Tibial nerve (tissue), 4 donors: Measurements from ENCODE around the gene SORBS1. TPM values are rescaled to one million over a fixed set of nuclear protein-coding genes. Genes with fewer than 3 reads are reported as not detected.

ENCODE experiments used
- DNase-seq, 2 donors: peaks; one replicate each; pipeline ENCODE4 v3.0.0-alpha.2; 2019; ENCODE audit warnings: low spot score in 2 of 2
- H3K27ac ChIP-seq, 4 donors: fragments of 200-600 bp; sonication (generic) in 3 of 4; one replicate each; pipeline ENCODE4 v1.5.1; 2017 to 2019; ENCODE audit warnings: mild to moderate bottlenecking in 1 of 4
- H3K27me3 ChIP-seq, 2 donors: fragments of 200-600 bp; sonication (generic) in 1 of 2; one replicate each; pipeline versions ENCODE4 v1.5.1 to v1.6.0; 2017 to 2019
- H3K36me3 ChIP-seq, 3 donors: fragments of 200-600 bp; sonication (generic); one replicate each; pipeline ENCODE4 v1.5.1; 2018 to 2019
- H3K4me1 ChIP-seq, 4 donors: fragments of 200-600 bp; sonication (generic) in 3 of 4; one replicate each; pipeline ENCODE4 v1.5.1; 2017 to 2019
- H3K4me3 ChIP-seq, 4 donors: fragments of 200-600 bp; sonication (generic) in 3 of 4; one replicate each; pipeline ENCODE4 v1.5.1; 2017 to 2019; ENCODE audit warnings: mild to moderate bottlenecking in 1 of 4, moderate library complexity in 1 of 4
- H3K9me3 ChIP-seq, 4 donors: fragments of 200-600 bp; sonication (generic) in 3 of 4; one replicate each; pipeline ENCODE4 v1.5.1; 2017 to 2019
- EP300 ChIP-seq, 2 donors: sonication (generic); formaldehyde crosslinking; IDR thresholded peaks; one replicate each; pipeline ENCODE4 v1.6.1; 2017; ENCODE audit warnings: antibody characterized with exemption in 2 of 2, mild to moderate bottlenecking in 1 of 2
- POLR2A ChIP-seq, 2 donors: fragments of 450-650 bp; IDR thresholded peaks; one replicate each; pipeline ENCODE4 v1.6.1; 2017; ENCODE audit warnings: antibody characterized with exemption in 2 of 2, mild to moderate bottlenecking in 2 of 2, moderate library complexity in 2 of 2
- whole genome bisulfite sequencing, 2 donors: methylation state at CpG; one replicate each; pipeline ENCODE4 v1.1.5; 2018; 5-methylcytosine and 5-hydroxymethylcytosine counted together
- total RNA-seq, 4 donors: library from RNA; depleted of rRNA; stranded (reverse); fragments of >200 nt; gene quantifications; one replicate each; pipeline ENCODE4 v1.1.0, GENCODE V29; 2016
- TF ChIP-seq, protein P1 (sequence below), 5 experiments: fragments of 200-600 bp in 3 of 5; fragments of 450-650 bp in 2 of 5; sonication (generic) in 3 of 5; IDR thresholded peaks; one replicate each; pipeline ENCODE4 v1.5.1; 2016 to 2019; ENCODE audit warnings: antibody characterized with exemption in 5 of 5, mild to moderate bottlenecking in 3 of 5, moderate library complexity in 2 of 5

The SORBS1 gene
- total RNA-seq, 4 donors from 2014 or later = 427 to 623 (median 567) TPM

GRCh38 chr10:95547791-95548435 is 13.3 kb downstream of the SORBS1 start:
- peaks cover 0 to 28% (median 3%) of the 10 kb centered on the region in 4 donors for H3K4me1 ChIP-seq
- TF ChIP-seq, protein P1, sequence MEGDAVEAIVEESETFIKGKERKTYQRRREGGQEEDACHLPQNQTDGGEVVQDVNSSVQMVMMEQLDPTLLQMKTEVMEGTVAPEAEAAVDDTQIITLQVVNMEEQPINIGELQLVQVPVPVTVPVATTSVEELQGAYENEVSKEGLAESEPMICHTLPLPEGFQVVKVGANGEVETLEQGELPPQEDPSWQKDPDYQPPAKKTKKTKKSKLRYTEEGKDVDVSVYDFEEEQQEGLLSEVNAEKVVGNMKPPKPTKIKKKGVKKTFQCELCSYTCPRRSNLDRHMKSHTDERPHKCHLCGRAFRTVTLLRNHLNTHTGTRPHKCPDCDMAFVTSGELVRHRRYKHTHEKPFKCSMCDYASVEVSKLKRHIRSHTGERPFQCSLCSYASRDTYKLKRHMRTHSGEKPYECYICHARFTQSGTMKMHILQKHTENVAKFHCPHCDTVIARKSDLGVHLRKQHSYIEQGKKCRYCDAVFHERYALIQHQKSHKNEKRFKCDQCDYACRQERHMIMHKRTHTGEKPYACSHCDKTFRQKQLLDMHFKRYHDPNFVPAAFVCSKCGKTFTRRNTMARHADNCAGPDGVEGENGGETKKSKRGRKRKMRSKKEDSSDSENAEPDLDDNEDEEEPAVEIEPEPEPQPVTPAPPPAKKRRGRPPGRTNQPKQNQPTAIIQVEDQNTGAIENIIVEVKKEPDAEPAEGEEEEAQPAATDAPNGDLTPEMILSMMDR (IDR thresholded peaks at IDR 0.05) = no peak
- no peak for TF ChIP-seq EP300 (IDR thresholded peaks at IDR 0.05)
- no peak for TF ChIP-seq POLR2A (IDR thresholded peaks at IDR 0.05)
- WGBS, 2 donors = 86 to 88% methylated on average over 3 of the region's 3 CpGs
- no peak overlapping the region for H3K4me3 ChIP-seq
- H3K9me3 ChIP-seq = peaks cover 0 to 3% (median 0%) of the 10 kb centered on the region in 4 donors
- H3K36me3 ChIP-seq = no peaks in the 10 kb centered on the region
- no peak overlapping the region for H3K27ac ChIP-seq
- H3K27me3 ChIP-seq = no peaks in the 10 kb centered on the region
- no peak for DNase-seq

DNA sequence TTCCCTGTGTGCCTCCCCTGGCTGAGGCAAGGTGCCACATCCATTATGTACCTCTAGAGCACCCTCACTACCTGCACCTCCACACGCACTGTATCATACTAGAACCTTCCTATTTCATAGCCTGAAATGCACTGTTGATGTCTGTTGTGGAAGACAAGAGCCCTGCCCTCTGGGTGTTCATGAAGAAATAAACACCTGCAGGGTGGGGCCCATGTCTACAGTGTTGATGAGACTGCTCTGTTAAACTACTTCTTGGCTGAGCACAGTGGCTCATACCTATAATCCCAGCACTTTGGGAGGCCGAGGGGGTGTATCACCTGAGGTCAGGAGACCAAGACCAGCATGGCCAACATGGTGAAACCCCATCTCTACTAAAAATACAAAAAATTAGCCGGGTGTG is 14.0 kb downstream of the SORBS1 start:
- 87 to 100% methylated on average over 3 of the region's 3 CpGs for WGBS, 2 donors
- no peaks in the 10 kb centered on the region for H3K27me3 ChIP-seq
- H3K27ac ChIP-seq = no peak overlapping the region
- no peaks in the 10 kb centered on the region for H3K36me3 ChIP-seq
- H3K4me1 ChIP-seq = peaks cover 0 to 36% (median 9%) of the 10 kb centered on the region in 4 donors
- no peak for TF ChIP-seq EP300 (IDR thresholded peaks at IDR 0.05)
- TF ChIP-seq, protein P1 (IDR thresholded peaks at IDR 0.05) = no peak
- no peak for TF ChIP-seq POLR2A (IDR thresholded peaks at IDR 0.05)
- no peaks in the 10 kb centered on the region for H3K9me3 ChIP-seq
- no peak overlapping the region for H3K4me3 ChIP-seq
- no peak for DNase-seq

DNA sequence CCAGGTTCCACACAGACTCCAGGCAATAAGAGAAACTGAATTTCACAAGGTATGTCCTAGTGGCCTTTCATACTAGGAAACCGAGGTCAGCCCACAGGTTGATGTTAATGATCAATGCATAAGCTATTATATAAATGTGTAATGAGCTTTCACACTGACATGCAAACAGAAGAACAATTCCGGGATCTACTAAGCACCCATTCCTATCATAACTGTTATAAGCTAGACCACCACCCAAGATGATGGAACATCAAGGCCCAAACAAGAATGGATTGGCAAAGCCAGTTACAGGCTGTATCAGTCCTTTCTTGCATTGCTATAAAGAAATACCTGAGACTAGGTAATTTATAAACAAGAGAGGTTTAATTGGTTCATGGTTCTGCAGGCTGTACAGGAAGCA is 15.2 kb downstream of the SORBS1 start:
- Histone ChIP-seq H3K9me3 (no peaks in the 10 kb centered on the region), H3K4me1 (peaks cover 0 to 47% (median 11%) of the 10 kb centered on the region in 4 donors), H3K36me3 (no peaks in the 10 kb centered on the region), H3K27me3 (no peaks in the 10 kb centered on the region), H3K27ac (no peak overlapping the region), H3K4me3 (no peak overlapping the region)
- DNase-seq = no peak
- WGBS, 2 donors = 96 to 98% methylated on average over 2 of the region's 2 CpGs
- TF ChIP-seq, protein P1 (IDR thresholded peaks at IDR 0.05) = no peak
- TF ChIP-seq POLR2A (IDR thresholded peaks at IDR 0.05) (no peak), EP300 (IDR thresholded peaks at IDR 0.05) (no peak)

DNA sequence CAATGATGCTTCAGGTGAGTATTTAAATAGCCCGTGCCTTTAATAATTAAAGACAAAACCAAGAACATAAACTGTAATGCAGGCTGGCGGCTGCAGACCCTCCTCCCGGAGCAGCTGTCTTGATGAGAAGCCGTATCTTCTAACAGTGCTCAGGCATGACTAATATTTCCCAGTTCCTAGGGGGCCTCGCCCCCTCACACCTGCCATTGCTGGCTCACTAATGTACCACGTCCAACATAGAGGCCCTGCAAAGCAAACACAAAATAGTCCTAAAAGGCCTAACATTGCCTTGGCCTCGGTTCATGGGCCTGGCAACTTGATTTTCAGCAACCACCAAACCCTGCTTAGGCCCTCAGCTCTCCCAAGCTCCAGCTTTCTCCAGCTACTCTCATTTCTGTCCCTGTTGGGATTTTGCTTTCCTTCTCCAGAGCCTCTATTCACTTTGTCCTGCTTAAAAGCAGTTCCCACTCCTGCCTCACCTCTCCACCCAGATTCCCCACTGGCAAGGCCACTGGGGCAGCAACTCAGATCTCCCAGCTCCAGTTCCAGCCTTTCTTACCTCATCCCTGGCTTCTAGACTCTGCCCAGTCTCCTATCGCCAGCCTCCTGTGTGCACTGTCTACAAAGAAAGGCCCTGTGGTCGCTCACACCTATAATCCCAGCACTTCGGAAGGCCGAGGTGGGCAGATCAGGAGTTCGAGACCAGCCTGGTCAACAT is 16.2 kb downstream of the SORBS1 start:
- Histone ChIP-seq H3K9me3 (no peaks in the 10 kb centered on the region), H3K27me3 (no peaks in the 10 kb centered on the region), H3K36me3 (no peaks in the 10 kb centered on the region), H3K4me1 (peaks cover 0 to 53% (median 11%) of the 10 kb centered on the region in 4 donors), H3K27ac (peak overlapping the region in 1 of 4 donors; percentile 16), H3K4me3 (no peak overlapping the region)
- TF ChIP-seq POLR2A (IDR thresholded peaks at IDR 0.05) = no peak
- TF ChIP-seq, protein P1 (IDR thresholded peaks at IDR 0.05) = no peak
- no peak for TF ChIP-seq EP300 (IDR thresholded peaks at IDR 0.05)
- 77% methylated on average over 12 of the region's 12 CpGs for WGBS, 2 donors
- DNase-seq = no peak

DNA sequence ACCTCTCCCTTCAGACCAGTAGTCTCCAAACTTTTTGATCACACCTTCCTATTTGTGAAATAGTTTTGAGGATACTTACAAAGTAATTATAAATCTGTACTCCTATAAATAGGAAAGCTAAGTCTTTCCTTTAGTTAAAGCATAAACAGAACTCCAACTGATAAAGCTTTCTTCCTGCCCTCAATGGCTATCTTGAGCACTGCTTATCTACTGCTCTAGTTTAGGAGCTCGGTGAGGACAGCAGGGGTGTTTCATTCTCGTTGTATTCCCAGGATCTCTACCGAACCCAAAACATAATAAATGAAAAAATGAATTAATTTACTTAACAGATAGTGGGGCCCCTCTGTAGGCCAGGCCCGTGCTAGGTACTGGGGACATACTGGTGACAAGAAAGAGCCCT is 17.7 kb downstream of the SORBS1 start:
- no peaks in the 10 kb centered on the region for H3K36me3 ChIP-seq
- no peaks in the 10 kb centered on the region for H3K27me3 ChIP-seq
- 75 to 78% methylated on average over 4 of the region's 4 CpGs for WGBS, 2 donors
- TF ChIP-seq, protein P1 (IDR thresholded peaks at IDR 0.05) = no peak
- TF ChIP-seq POLR2A (IDR thresholded peaks at IDR 0.05) (no peak), EP300 (IDR thresholded peaks at IDR 0.05) (no peak)
- H3K4me3 ChIP-seq = no peak overlapping the region
- DNase-seq = no peak
- H3K9me3 ChIP-seq = no peaks in the 10 kb centered on the region
- H3K4me1 ChIP-seq = peaks cover 0 to 59% (median 10%) of the 10 kb centered on the region in 4 donors
- peak overlapping the region in 2 of 4 donors; percentile 16 to 22 for H3K27ac ChIP-seq
